Stimulated activated CD4-positive, alpha-beta T cell treated with anti-CD3 and anti-CD28 coated beads, Interleukin-4, amount 100 ng/mL, for 48 hours (primary cell): ENCODE measurements around the gene TRIM9.
A peak's percentile ranks its signal among the peaks of the same experiment; 100 is the strongest.
"Not testable (repeated sequence)": the region's sequence is repeated elsewhere in the genome, so short reads cannot be mapped to it uniquely, and the experiment has no call there.

Experiments
- DNase-seq, 2 donors: peaks; one replicate each; pipeline ENCODE4 v3.0.0-alpha.2; 2020; ENCODE audit warnings: low read depth in 2 of 2

The TRIM9 gene

GRCh38 chr14:50964683-50965390 is 130.1 kb downstream of the TRIM9 start:
- no peak for DNase-seq

DNA sequence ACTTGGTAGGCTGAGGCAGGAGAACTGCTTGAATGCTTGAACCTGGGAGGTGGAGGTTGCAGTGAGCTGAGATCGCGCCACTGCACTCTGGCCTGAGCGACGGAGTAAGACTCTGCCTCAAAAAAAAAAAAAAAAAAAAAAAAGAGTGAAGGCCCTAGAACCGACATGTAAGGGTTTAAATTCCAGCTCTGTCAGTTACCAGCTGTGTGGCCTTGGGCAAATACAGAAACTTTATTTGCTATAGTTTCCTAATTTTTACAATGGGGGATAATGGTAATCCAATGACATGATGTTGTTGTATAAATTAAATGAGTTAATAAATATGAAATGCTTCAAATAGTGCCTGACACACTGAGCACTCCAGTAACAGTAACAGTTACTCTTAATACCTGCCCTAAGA is 131.0 kb downstream of the TRIM9 start:
- no peak for DNase-seq

- no peak for DNase-seq
These were observed 133.2 kb downstream of the TRIM9 start for GRCh38 chr14:50961605-50962221.

DNA sequence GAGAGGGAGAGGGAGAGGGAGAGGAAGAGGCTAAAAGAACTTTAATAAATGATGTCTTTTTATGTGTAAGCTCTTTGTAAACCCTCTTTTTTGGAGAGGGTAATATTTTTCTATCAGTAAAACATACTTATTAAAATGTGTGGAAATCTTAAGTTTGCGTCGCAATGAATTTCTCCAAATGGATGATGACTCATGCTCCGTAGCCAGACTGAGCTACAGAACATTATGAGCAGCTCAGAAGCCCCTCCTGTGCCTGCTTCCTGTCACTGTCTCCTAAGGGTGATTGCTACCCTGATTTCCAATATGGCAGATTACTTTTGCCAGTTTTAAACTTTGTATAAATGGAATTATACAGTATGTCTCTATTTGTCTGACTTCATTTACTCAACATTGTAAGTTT is 137.6 kb downstream of the TRIM9 start:
- no peak for DNase-seq

GRCh38 chr14:50956421-50956820 is 138.5 kb downstream of the TRIM9 start:
- DNase-seq: not testable (repeated sequence)

DNA sequence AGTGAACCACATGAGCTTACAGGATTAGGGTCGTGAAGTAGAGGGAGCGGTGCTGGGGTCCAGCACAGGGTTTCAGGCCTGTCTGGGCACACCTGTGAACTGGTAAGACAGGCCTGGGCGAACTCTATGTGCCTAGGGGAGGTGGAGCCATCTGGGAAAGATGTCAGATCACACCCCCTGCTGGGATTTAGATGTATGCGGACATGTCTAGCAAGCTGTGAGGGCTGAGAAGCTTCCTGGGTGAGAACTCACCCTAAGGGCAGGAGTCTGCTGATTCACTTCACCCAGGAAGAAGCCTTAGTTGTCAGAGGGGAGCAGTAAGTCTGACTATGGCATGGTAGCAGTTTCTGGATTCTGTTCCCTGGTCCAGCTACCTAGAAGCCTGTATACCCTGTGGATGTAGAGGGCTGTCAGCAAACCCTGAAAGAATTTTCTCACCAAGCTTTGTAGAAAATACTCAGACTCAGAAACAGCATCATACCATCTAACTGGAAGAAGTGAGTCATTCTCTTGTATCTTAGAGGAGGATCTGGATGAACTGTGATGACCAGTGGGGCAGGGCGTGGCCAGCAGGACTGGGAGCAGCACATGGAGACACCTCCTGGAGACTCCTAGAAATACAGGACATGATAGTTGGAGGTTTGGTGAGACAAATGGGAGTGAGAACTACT is 139.4 kb downstream of the TRIM9 start:
- peak; percentile 34 to 36 for DNase-seq

- DNase-seq: no peak
These were observed 140.0 kb downstream of the TRIM9 start for GRCh38 chr14:50954811-50955372.

GRCh38 chr14:50953502-50953901 is 141.4 kb downstream of the TRIM9 start:
- no peak for DNase-seq

GRCh38 chr14:50951032-50951431 is 143.9 kb downstream of the TRIM9 start:
- no peak for DNase-seq

DNA sequence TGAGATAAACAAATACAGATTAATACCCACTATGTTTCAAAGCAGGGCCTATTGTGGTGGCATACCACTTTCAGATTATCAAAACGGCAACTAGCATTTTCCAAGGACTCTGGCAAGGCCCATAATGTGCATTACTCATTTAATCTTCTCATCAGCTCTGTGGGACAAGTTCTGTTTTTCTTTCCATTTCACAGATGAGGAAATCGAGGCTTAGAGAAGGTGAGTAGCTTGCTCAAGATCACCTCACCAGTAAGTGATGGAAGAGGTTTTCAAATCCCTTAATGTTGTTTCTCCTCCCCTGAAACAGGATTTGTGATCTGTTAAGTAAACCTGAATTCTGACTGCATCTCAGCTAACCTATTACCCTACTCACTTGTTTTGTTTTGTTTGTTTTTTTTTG is 146.7 kb downstream of the TRIM9 start:
- no peak for DNase-seq

- DNase-seq: no peak
These were observed 147.5 kb downstream of the TRIM9 start for GRCh38 chr14:50947446-50947845.

DNA sequence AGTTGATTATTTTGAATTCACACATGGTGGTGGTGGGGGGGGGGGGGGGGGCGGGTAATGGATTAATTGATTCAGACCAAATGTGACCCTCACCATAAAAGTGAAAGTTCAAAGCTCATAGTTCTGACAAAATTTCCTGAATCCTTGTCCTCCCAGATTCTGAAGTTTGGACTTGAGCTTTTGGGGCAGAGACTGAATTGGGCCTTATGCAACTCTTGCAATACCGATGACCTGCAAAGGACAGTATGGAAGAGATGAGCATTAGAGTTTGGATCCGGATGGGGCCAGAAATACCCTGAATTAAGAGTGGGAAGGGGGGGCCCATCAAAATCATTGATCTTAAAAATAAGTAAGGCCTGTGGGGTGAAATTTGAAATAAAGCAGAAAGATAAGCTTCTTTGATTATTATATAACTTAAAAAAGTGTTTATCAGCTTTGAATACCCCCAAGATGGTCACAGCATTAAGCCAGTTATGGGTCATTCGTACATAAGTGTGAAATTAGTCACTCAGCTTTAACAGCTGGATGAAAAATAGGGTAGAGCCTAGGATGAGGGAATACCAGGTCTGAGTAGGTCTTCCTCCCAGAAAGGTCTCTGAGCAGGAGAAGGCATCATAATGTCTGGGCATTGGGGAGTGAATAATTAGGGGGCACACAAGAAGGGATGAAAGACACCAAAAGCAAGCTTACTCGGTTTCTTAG is 148.5 kb downstream of the TRIM9 start:
- DNase-seq: no peak

DNA sequence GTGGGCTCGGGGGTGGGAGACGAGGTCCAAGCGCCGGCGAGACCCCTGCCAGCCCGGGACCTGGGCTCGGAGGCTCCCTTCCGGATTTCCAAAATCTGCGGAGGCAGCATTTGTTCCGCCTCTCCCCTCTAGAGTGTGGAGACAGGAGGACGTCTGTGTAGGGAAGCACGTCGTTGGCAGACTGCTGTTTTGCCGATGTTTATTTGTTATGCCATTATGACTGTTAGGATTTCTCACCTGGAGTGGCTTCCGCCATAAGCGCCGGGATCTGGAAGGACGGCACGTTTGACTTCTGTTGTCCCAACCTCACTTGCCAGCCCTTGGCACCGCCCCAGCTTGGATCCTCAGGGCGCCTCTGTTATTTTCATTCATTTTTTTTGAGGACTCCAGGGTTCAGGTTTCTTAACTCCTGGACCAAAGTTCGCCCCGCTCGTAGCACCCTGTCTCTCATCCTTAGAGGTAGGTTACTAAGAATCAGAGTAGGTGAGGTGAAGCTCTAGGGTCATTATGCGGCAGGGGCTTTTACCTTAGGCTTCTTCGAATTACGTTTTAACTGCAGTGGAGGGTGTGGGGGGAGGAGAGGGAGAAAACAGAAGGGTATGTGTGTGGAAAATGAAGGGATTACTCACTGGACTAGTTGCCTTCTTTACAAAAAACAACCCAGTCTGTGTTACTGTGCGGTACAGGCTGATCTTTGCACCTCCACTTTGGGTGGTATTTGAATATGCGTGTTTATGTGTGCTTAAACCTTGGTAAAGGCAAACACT is 150.1 kb downstream of the TRIM9 start:
- no peak for DNase-seq

DNA sequence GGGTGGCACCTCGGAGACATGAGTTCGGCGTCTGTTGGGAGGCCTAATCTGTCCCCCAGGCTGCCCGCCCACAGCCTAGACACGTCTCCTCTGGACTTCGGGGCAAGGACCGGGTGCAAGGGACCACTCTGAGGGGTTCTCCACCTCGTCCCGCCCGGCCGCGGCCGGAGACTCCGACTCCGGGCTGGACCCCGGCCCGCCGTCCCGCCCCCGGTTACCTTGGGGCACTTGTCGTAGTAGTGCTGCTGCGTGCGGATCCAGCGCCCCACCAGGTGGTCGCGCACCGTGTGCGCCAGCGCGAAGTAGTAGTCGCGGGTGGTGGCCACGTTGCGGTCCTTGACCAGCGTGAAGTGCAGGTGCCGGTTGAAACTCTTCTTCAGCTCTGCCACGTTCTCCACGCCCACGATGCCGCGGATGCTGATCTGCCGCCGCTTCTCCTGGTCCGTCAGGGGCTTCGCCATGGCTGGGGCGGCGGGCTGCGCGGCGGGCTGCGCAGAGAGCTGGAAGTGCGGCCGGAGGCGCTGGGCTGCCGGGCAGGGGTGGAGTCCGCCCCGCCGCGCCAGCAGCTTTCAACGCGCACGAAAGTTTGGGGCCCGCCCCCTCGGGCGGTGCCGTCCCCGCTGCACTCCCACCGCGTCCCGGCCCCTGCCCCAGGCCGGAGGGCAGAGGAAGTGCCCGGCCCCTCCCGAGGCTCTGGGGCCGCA is 150.8 kb downstream of the TRIM9 start, which contains the start of gene PYGL:
Gene PYGL, minus strand, starts transcription at position 541 of the 704 bp plus-strand sequence. Its CDS starts 80 bp downstream, at position 461.
- peak; percentile 11 for DNase-seq

DNA sequence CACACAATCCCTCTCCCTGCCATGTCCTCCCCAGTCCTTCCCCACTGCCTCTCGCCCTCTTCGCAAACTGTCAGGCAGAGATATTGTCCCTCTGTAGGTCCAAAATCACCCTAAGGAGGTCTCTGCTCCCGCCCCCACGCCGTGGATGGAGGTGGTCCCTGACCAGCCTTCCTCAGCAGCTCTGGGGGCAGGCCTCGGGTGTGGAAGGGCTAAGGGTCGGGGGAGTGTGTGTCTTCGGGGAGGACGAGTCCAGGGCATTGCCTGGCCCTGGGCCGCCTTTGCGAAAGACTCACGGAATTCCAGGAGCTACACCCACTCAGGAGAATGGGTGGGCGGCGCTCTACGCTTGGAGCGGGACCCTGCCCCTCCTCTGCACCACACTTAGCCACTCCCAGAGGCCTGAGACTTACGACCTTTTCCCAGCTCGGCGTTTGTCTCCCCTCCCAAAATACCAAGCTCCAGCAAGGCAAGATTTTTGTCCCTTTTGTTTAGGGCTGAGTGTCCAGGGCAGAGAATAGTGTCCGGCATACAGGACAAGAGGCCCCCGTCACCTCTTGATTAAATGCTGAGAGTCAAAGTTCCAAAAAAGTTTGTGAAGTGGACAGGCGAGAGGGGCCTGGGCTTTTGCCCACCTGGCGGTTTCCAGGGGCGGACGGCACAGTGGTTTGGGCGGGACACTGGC is 151.5 kb downstream of the TRIM9 start:
- DNase-seq: no peak

- DNase-seq: not testable (repeated sequence)
These were observed 153.3 kb downstream of the TRIM9 start for GRCh38 chr14:50941638-50942037.

DNA sequence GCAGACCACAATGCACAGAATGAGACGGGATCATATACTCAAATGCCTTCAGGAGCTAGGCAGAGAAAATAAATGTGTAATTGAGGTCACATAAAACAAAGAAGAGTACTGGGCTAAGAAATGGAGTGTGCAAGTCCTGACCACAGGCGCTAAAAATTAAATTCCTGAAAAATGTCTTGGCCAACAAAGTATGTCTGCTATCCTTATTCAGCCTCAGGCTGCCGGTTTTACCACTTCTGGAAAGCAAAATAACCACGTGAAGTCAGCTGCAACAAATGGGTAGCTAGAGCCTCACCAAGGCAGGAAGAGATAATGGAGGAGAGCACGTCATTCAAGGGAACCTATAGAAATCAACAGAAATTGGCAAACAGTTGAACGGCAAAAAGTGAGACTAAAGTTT is 153.8 kb downstream of the TRIM9 start:
- no peak for DNase-seq

DNA sequence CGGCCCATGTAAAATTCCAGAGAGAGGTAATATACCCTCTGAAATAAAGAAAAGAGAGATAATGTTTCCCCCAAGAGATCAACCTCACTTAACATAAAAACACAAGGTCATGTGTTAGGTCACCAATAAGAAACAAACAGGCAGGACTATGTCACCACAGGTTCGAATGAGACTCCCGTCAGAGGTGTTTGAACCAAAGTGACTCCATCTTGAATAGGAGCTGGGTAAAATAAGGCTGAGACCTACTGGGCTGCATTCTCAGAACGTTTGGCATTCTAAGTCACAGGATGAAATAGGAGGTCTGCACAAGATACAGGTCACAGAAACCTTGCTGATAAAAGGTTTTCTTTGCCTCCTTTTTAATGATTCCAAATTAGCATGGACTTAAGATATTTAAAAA is 157.1 kb downstream of the TRIM9 start:
- DNase-seq: no peak

GRCh38 chr14:50937325-50937724 is 157.6 kb downstream of the TRIM9 start:
- DNase-seq: no peak

- DNase-seq: no peak
These were observed 158.0 kb downstream of the TRIM9 start for GRCh38 chr14:50936882-50937281.
